A549 (cell line): ENCODE measurements around the gene SPIN2A. TPM values are rescaled to one million over a fixed set of nuclear protein-coding genes. Genes with fewer than 3 reads are reported as not detected.

Experiments
- polyA plus RNA-seq, 4 experiments: library from polyadenylated mRNA; depleted of rRNA in 3 of 4; stranded (reverse); fragments of >200 nt; fragmentation: RNase III in 1 of 4; extraction: RNeasy Plus Mini Kit Qiagen cat#74134 plus additional on column Dnase treatment in 1 of 4; gene quantifications; 2 replicates in 3 of 4; 3 replicates in 1 of 4; pipeline ENCODE4 v1.2.3, GENCODE V29; 2011 to 2017

Gene SPIN2A
- polyA plus RNA-seq, 2 of the 4 experiments (the other 2 are of a cell fraction), result 0.21 to 0.31 TPM

Other genes starting within 250 kb of the SPIN2A start
- 15.4 and 17.5 TPM in 2 replicates for gene SPIN3, start 141.9 kb downstream of the SPIN2A start, polyA plus RNA-seq (2011; rRNA removed)
- gene SPIN3, start 141.9 kb downstream of the SPIN2A start, polyA plus RNA-seq (2017; fragmentation: RNase III; extraction: RNeasy Plus Mini Kit Qiagen cat#74134 plus additional on column Dnase treatment), result 10.3 to 11.6 TPM (median 10.8 TPM) in 3 replicates
- 10.7 and 11.2 TPM in 2 replicates for gene SPIN2B, start 15.8 kb downstream of the SPIN2A start, polyA plus RNA-seq (2011; rRNA removed)
- 8.5 to 9.6 TPM (median 9.1 TPM) in 3 replicates for gene SPIN2B, start 15.8 kb downstream of the SPIN2A start, polyA plus RNA-seq (2017; fragmentation: RNase III; extraction: RNeasy Plus Mini Kit Qiagen cat#74134 plus additional on column Dnase treatment)
- gene FAAH2, start 149.3 kb upstream of the SPIN2A start, polyA plus RNA-seq (2011; rRNA removed), result 0.52 and 0.93 TPM in 2 replicates
- gene FAAH2, start 149.3 kb upstream of the SPIN2A start, polyA plus RNA-seq (2017; fragmentation: RNase III; extraction: RNeasy Plus Mini Kit Qiagen cat#74134 plus additional on column Dnase treatment), result 0.08 to 0.09 TPM in 2 of 3 replicates, not detected in the other